ENCODE results near the gene SHCBP1. TPM values are rescaled to one million over a fixed set of nuclear protein-coding genes. Genes with fewer than 3 reads are reported as not detected.

Gene SHCBP1
- total and polyA plus RNA-seq, 2 of the 13 experiments (the other 11 are each of a cell fraction or from before 2014, with no cell fraction given) = 15.7 to 33.0 TPM

- peak; percentile 39; the same call in 1 of the 2 replicates for TF ChIP-seq RARA (CRISPR knock-in tag; IDR thresholded peaks at IDR 0.05)
- TF ChIP-seq MIER3 (CRISPR knock-in tag; IDR thresholded peaks at IDR 0.05; ENCODE audit: borderline replicate concordance) = 0 out of 2 replicates have a peak, but pooled peaks have one; percentile 8
- TF ChIP-seq ZBTB7A (CRISPR knock-in tag; IDR thresholded peaks at IDR 0.05) = no peak
- TF ChIP-seq ETV5 (CRISPR knock-in tag; IDR thresholded peaks at IDR 0.05; ENCODE audit: borderline replicate concordance) = peak; percentile 7; the same call in 1 of the 2 replicates
- 0 out of 2 replicates have a peak, but pooled peaks have one; percentile 43 for TF ChIP-seq NFATC3 (CRISPR knock-in tag; IDR thresholded peaks at IDR 0.05)
- 0 out of 2 replicates have a peak, but pooled peaks have one; percentile 13 for TF ChIP-seq ARID5B (CRISPR knock-in tag; IDR thresholded peaks at IDR 0.05)
- 0 out of 2 replicates have a peak, but pooled peaks have one; percentile 63 for TF ChIP-seq ZNF383 (CRISPR knock-in tag; IDR thresholded peaks at IDR 0.05; ENCODE audit: borderline replicate concordance)
- TF ChIP-seq ADNP (CRISPR knock-in tag; IDR thresholded peaks at IDR 0.05) = 0 out of 2 replicates have a peak, but pooled peaks have one; percentile 27
- no peak for TF ChIP-seq ZNF234 (CRISPR knock-in tag; conservative IDR thresholded peaks at IDR 0.05)
- no peak for TF ChIP-seq ZNF619 (CRISPR knock-in tag; IDR thresholded peaks at IDR 0.05)
- no peak for TF ChIP-seq DNMT1 (CRISPR knock-in tag; IDR thresholded peaks at IDR 0.05)
- peak; percentile 37; the same call in 1 of the 2 replicates for TF ChIP-seq ZFX (CRISPR knock-in tag; IDR thresholded peaks at IDR 0.05; ENCODE audit: low read depth)
- TF ChIP-seq ZNF770 (CRISPR knock-in tag; IDR thresholded peaks at IDR 0.05) = no peak
- TF ChIP-seq ZNF503 (CRISPR knock-in tag; IDR thresholded peaks at IDR 0.05) = 0 out of 2 replicates have a peak, but pooled peaks have one; percentile 30
- TF ChIP-seq PRDM10 (CRISPR knock-in tag; IDR thresholded peaks at IDR 0.05; ENCODE audit: low read depth) = no peak
- TF ChIP-seq RBM22 (optimal IDR thresholded peaks at IDR 0.05; ENCODE audit: low read length) = no peak
- peak; percentile 96 for TF ChIP-seq ZNF629 (CRISPR knock-in tag; conservative IDR thresholded peaks at IDR 0.05)
Observed at GRCh38 chr16:46621934-46622676, 926 bp upstream of the SHCBP1 start (continued).

Data from HepG2 (cell line).